ENCODE data around the gene GAREM2. TPM values are rescaled to one million over a fixed set of nuclear protein-coding genes. Genes with fewer than 3 reads are reported as not detected.
A peak's percentile ranks its signal among the peaks of the same experiment; 100 is the strongest.

The GAREM2 gene
- total RNA-seq, 2 donors from 2014 or later, result 0.96 to 10.4 TPM

DNA sequence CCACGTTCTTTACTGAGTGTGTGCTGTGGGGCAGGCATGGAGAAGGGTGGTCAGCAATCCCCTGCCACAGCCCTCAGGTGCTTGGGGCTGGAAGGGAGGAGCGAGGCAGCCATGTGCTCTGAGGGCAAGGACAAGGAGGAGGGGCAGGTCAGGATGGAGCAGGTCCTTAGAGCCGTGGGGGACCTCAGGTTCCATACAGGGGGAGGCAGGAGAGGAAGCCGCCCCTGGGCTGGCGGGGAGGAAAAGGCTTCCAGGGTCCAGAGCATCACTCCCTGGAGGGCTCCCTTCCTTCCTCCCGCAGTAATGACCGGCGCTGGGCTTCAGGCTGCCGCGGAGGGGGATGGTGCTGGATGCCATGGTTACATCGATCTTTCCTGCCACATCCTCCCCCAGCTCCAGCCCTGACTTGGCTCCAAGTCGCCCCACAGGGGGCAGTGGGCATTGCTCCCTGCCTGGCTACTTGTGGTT, 6.6 kb downstream of the GAREM2 start:
- H3K9me3 Mint-ChIP-seq, result no peaks in the 10 kb centered on the region
- DNase-seq (ENCODE audit: low spot score in 2 of 2), result no peak
- ATAC-seq, result no peak
- no peaks in the 10 kb centered on the region for H3K36me3 Mint-ChIP-seq
- H3K27ac Mint-ChIP-seq, result no peak overlapping the region

DNA sequence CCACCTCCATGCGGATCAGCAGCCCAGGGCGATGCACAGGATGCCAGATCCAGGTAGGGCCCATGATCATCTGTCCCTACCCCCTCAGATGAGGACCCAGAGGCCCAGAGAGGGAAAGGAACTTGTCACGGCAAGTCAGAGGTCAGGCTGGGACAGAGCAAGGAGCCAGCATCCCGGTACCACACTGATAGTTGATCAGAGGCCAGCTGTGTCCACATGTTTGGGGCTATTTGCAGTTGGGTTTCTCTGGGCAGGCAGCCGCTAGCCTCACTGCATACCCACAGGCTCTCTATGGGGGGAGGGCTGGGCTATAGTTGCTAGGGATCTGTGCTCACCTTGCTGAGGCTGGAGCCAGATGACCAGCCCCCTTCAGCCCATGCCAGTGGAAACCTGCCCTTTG, 9.6 kb downstream of the GAREM2 start:
- no peak for DNase-seq (ENCODE audit: low spot score in 2 of 2)
- no peak overlapping the region for H3K27ac Mint-ChIP-seq
- no peaks in the 10 kb centered on the region for H3K36me3 Mint-ChIP-seq
- no peaks in the 10 kb centered on the region for H3K9me3 Mint-ChIP-seq
- ATAC-seq, result no peak

DNA sequence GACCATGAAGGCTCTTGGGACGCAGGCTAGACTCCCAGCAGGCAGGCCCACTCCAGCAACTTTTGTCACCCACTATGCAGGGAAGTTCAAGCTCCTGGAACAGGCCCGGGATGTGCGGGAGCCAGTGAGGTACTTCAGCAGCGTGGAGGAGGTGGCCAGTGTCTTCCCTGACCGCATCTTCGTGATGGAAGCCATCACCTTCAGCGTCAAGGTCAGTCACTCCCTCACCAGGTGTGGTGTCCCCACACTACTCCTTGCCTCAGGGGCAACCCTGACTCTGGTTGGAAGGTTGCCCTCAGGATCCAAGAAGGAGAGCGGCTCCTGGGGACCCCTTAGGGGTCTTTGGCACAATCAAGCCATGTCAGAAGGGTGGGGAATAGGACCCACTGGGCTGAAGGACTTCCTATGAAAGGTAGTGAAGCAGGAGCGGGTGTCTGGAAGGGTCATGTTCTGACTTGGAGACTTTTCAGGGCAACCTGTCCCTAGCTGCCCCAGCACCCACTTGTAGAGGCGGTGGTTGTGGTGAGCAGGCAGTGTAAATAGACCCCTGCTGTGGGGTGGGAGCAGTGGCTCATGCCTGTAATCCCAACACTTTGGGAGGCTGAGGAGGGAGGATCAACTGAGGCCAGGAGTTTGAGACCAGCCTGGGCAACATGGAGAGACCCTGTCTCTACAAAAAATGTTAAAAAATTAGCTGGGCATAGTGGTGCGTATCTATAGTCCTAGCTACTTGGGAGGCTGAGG, 10.2 kb downstream of the GAREM2 start:
- no peaks in the 10 kb centered on the region for H3K9me3 Mint-ChIP-seq
- no peak for DNase-seq (ENCODE audit: low spot score in 2 of 2)
- H3K27ac Mint-ChIP-seq, result no peak overlapping the region
- ATAC-seq, result no peak
- no peaks in the 10 kb centered on the region for H3K36me3 Mint-ChIP-seq

DNA sequence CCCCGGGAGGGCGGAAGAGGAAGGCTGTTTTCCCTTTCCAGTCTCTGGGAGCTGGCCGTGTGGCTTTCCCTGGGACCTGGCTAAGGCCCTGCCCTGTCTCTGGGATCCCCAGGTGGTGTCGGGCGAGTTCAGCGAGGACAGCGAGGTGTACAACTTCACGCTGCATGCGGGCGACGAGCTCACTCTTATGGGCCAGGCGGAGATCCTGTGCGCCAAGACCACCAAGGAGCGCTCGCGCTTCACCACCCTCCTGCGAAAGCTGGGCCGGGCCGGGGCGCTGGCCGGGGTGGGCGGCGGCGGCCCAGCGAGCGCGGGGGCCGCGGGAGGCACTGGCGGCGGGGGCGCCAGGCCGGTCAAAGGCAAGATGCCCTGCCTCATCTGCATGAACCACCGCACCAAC, 11.2 kb downstream of the GAREM2 start:
- H3K36me3 Mint-ChIP-seq, result no peaks in the 10 kb centered on the region
- no peaks in the 10 kb centered on the region for H3K9me3 Mint-ChIP-seq
- no peak overlapping the region for H3K27ac Mint-ChIP-seq
- ATAC-seq (no peak), DNase-seq (ENCODE audit: low spot score in 2 of 2) (no peak)

DNA sequence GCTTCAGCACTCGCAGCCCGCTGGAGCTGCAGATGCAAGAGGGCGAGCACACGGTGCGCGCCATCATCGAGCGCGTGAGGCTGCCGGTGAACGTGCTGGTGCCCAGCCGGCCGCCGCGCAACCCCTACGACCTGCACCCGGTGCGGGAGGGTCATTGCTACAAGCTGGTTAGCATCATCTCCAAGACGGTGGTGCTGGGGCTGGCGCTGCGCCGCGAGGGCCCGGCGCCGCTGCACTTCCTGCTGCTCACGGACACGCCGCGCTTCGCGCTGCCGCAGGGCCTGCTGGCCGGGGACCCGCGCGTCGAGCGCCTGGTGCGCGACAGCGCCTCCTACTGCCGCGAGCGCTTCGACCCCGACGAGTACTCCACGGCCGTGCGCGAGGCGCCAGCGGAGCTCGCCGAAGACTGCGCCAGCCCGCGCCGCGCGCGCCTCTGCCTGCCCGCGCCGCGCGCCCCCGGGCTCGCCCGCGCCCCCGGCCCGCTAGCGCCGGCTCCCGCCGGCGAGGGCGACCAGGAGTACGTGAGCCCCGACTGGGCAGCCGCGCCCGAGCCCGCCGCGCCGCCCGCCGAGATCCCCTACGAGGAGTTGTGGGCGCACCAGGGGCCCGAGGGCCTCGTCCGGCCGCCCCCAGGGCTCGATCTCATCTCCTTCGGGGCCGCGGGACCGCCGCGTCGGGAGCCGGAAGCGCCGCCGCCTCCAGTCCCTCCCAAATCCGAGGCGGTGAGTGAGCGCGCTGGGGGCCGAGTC, 11.8 kb downstream of the GAREM2 start:
- Mint-ChIP-seq H3K36me3 (no peaks in the 10 kb centered on the region), H3K9me3 (no peaks in the 10 kb centered on the region), H3K27ac (no peak overlapping the region)
- ATAC-seq (peak; percentile 96 to 97), DNase-seq (ENCODE audit: low spot score in 2 of 2) (peak; percentile 78 to 88)

DNA sequence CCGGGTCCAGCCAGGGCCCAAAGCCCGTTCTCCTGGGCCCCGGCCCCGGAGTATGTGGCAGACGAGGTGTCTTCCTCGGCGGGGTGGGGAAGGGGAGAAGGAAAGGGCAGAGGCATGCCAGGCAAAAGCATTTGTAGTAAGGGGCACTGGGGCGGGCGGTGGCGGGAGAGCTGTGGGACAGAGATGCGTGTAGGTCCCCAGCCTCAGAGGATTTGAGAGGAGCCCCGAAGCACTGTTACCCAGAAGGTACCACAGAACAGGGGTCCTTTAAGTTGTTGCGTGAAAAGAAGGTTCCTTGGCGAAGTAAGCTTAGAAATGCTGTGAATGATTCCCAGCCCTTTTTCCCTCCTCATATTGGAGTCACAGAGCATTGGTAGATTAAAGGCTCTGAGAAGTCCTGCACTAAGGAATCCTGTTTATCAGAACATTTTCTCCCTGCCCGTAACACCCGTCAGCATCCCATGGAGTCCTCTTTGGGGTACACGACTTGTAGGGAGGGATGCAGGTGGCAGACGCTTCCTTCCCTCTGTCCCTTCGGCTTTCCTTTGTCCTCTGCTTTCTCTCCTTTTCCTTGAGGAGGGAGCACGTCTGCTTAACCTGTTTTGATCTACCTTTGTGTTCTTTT, 12.5 kb downstream of the GAREM2 start:
- DNase-seq (ENCODE audit: low spot score in 2 of 2), result no peak
- ATAC-seq, result no peak
- Mint-ChIP-seq H3K27ac (no peak overlapping the region), H3K9me3 (no peaks in the 10 kb centered on the region), H3K36me3 (no peaks in the 10 kb centered on the region)

DNA sequence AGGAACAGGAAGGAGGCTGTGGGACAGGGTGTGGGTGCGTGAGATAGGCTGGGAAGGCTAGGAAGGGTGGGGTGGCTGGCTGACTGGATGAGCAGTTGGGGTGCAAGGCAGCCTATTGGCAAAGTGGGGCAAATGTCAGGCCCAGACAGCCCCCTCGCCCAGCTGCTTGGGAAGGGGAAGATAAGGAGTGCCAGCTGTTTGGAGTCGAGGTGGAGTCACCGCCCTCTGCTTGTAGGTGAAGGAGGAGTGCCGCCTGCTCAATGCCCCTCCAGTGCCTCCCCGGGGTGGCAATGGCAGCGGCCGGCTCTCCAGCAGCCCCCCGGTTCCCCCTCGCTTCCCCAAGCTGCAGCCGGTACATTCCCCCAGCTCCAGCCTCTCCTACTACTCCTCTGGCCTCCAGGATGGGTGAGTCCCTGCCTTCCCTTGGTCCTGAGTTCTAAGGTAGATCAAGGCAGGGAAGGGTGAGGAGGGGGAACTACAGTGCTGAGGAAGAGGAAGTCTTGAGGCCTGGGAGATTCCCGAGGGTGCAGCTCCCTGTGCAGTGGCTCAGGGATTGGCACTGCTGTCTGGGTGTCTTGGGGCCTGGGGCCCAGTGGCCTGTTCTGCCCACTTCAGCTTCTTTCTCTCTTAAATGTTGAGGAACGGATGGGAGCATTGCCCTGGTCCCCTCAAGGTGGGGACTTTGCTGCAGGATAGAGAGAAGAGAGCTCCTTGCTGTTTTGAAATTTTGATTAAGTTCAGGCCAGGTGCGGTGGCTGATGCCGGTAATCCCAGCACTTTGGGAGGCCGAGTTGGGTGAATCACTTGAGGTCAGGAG, 13.3 kb downstream of the GAREM2 start:
- DNase-seq (ENCODE audit: low spot score in 2 of 2) (no peak), ATAC-seq (no peak)
- H3K27ac Mint-ChIP-seq, result no peak overlapping the region
- no peaks in the 10 kb centered on the region for H3K36me3 Mint-ChIP-seq
- no peaks in the 10 kb centered on the region for H3K9me3 Mint-ChIP-seq

DNA sequence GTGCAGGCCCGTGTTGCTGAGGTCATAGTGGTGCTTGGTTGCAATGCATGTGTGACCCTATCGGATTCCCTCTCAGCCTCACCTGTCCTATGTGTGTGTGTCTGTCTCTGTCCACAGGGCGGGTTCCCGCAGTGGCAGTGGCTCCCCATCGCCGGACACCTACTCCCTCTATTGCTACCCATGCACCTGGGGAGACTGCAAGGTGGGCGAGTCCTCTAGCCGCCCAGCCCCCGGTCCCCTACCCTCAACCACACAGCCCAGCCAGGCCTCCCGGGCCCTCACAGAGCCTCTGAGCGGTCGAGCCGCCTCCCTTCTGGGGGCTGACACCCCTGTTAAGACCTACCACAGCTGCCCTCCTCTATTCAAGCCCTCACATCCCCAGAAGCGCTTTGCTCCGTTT, 14.2 kb downstream of the GAREM2 start:
- Mint-ChIP-seq H3K27ac (no peak overlapping the region), H3K36me3 (no peaks in the 10 kb centered on the region), H3K9me3 (no peaks in the 10 kb centered on the region)
- ATAC-seq (no peak), DNase-seq (ENCODE audit: low spot score in 2 of 2) (no peak)

DNA sequence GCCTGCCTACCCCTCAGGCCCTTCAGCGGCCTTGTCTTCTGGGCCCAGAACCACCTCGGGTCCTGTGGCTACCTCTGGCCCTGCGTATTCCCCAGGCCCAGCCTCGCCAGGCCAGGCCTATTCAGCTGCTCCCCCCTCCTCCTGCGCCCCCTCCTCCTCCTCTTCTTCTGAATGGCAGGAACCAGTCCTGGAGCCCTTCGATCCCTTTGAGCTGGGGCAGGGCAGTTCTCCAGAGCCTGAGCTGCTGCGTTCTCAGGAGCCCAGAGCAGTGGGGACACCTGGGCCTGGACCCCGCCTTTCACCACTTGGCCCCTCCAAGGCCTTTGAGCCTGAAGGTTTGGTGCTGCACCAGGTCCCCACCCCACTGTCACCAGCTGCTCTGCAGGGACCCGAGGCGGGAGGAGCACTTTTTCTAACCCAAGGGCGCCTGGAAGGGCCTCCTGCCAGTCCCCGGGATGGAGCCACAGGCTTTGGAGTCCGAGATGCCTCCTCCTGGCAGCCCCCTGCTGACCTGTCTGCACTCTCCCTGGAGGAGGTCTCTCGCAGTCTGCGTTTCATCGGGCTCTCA, 14.7 kb downstream of the GAREM2 start:
- no peak for ATAC-seq

DNA sequence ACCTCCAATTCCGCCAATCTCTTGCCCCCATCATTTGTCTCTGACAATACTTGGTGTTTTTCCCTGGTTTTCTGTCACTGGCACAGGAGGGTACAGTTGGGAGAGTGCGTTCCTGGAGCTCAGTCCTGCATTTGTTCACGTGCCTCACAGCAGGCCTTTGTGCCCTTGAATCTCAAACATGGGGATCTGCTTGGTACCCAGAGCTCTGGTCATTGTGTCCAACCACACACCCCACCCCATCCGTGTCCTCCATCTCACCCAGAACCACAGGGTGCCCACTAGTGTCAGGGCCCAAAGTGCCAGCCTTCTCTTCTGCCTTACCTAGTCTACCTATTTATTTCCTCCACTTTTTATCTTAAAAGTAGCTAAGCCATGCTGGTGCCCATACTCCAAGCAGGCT, 16.2 kb downstream of the GAREM2 start:
- H3K27ac Mint-ChIP-seq, result peak overlapping the region in 1 of 2 donors; percentile 8
- H3K9me3 Mint-ChIP-seq, result no peaks in the 10 kb centered on the region
- H3K36me3 Mint-ChIP-seq, result peaks cover 0 to 8% of the 10 kb centered on the region in 2 donors
- DNase-seq (ENCODE audit: low spot score in 2 of 2) (no peak), ATAC-seq (no peak)

More for the DNA sequence above, 14.7 kb downstream of the GAREM2 start:
- DNase-seq (ENCODE audit: low spot score in 2 of 2), result no peak
- no peak overlapping the region for H3K27ac Mint-ChIP-seq
- H3K36me3 Mint-ChIP-seq, result no peaks in the 10 kb centered on the region
- no peaks in the 10 kb centered on the region for H3K9me3 Mint-ChIP-seq

DNA sequence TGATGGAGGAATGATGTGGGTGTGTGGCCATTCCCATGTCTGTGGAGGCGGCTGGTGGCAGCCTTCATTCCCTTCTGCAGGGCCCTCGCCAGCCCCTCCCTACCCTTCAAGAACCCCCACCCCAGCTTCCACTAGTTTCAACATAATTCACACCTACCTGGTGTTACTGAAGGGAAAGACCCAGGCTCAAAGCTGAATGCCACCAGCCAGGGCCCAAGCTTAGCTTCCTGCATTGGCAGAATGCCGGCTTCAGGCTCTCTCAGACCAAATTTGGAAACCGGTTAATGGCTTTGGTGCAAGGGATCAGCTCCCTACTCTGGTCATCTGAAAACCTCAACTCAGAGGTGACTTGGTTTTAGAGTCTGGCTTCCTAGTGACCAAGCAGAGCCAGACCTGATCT, 16.9 kb downstream of the GAREM2 start:
- DNase-seq (ENCODE audit: low spot score in 2 of 2) (no peak), ATAC-seq (no peak)
- Mint-ChIP-seq H3K9me3 (no peaks in the 10 kb centered on the region), H3K36me3 (peaks cover 0 to 13% of the 10 kb centered on the region in 2 donors), H3K27ac (no peak overlapping the region)

DNA sequence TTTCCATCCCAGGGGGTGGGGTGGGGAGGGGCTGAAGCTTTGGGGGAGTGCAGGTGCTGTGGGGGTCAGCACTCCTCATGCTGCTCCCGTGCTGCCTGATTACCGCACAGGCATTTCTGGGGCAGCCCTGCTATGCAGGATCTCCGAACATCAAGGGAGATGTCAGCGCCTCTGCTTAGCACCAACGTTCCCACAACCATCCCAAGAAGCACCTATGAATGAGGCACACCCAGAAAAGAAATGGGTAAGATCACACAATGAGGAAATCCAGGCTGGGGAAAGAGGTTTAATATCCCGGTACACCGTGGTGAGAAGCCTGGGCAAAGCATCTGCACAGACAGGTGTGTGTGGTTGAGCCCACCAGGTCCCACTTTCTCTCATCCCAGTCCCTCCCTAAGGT, 17.5 kb downstream of the GAREM2 start:
- Mint-ChIP-seq H3K27ac (no peak overlapping the region), H3K36me3 (peaks cover 0 to 13% of the 10 kb centered on the region in 2 donors), H3K9me3 (no peaks in the 10 kb centered on the region)
- DNase-seq (ENCODE audit: low spot score in 2 of 2) (no peak), ATAC-seq (no peak)

DNA sequence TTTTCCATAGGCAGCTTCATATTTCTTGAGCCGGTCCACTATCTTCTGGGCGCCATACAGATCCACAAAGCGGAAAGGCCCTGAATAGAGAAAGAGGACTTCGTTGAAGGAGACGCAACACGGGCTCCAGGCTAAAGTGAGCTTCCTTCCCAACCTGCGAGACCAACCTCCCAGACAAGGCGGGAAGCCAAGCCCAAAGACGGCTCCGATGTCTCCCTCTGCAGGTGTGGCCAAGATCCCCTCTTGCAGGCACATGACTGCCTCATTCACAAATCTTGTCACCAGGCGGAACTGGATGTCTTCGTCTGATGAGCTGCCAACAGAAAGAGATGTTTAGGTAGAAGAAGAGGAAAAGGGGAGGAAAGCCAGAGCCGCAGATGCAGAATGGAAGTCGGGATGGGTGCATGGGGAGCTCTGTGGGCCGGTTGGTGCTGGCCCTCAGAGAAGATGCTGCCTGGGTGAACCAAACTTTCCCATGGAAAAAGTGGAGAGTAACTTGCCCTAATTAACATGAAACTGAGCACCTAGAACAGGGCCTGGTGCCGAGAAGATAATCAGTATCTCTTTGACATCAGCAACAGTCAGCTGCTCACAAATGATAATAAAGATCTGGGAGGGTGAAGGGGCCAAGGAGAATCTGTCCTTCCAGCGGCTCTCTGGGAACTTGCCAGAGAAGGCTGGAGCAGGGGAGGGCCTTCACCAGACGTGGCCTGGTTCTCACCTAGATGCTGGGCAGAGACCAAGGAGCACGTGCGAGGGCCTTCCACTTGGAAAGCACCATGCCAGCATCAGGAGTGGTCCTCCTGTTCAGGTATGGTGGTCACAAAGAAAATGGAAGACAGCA, 18.6 kb downstream of the GAREM2 start:
- Mint-ChIP-seq H3K36me3 (peaks cover 0 to 13% of the 10 kb centered on the region in 2 donors), H3K27ac (peak overlapping the region; percentile 12 to 80), H3K9me3 (no peaks in the 10 kb centered on the region)
- DNase-seq (ENCODE audit: low spot score in 2 of 2) (no peak), ATAC-seq (no peak)

DNA sequence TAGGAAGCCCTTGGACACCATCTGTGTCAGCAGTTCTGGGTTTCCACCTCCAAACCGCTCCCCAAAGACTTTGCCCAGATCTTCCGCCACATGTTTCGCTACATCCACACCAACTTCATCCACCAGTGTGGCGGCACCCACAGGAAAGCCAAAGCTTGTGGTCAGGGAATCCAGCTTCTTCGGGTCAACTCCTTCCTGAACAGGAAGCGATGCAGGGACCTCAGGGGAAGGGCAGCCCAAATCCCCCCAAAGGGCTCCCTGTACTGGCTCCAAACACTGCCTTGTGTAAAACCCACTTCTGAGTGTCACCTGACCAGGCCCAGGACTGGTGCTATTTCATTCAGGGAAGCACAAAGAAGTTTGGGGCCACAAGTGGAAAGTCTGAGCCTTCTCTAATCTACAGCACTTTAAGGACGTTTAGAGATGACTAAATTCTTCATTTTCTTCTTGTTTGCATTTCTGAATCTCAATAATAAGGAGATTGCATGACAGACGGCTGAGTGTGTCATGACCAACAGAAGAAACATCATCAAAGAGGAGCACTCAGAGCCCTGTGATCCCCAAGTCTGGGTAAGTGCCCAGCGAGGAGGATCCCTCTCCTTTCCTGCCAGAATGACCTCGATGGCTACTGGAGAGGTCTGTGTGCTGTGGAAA, 20.8 kb downstream of the GAREM2 start:
- no peak for DNase-seq (ENCODE audit: low spot score in 2 of 2)
- Mint-ChIP-seq H3K27ac (peak overlapping the region; percentile 57 to 96), H3K9me3 (no peaks in the 10 kb centered on the region)

More for the DNA sequence above, 20.8 kb downstream of the GAREM2 start:
- peak; percentile 72 to 86 for ATAC-seq
- H3K36me3 Mint-ChIP-seq, result peaks cover 0 to 20% of the 10 kb centered on the region in 2 donors

Measured in activated naive CD4-positive, alpha-beta T cell treated with anti-CD3 and anti-CD28 coated beads, Interleukin-2, amount 50 U/mL, for 72 hours (primary cell).